CD4-positive, alpha-beta T cell treated with Interleukin-6 for 4 hours (primary cell): ENCODE results near the gene LIMS3.
"Not testable (repeated sequence)": the region's sequence is repeated elsewhere in the genome, so short reads cannot be mapped to it uniquely, and the experiment has no call there.

Source experiments
- DNase-seq: peaks from one replicate; pipeline ENCODE4 v3.0.0-alpha.2; 2020; ENCODE audit warnings: mixed read lengths

Gene LIMS3, protein sequence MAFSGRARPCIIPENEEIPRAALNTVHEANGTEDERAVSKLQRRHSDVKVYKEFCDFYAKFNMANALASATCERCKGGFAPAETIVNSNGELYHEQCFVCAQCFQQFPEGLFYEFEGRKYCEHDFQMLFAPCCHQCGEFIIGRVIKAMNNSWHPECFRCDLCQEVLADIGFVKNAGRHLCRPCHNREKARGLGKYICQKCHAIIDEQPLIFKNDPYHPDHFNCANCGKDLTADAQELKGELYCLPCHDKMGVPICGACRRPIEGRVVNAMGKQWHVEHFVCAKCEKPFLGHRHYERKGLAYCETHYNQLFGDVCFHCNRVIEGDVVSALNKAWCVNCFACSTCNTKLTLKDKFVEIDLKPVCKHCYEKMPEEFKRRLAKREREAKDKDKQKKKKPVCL

DNA sequence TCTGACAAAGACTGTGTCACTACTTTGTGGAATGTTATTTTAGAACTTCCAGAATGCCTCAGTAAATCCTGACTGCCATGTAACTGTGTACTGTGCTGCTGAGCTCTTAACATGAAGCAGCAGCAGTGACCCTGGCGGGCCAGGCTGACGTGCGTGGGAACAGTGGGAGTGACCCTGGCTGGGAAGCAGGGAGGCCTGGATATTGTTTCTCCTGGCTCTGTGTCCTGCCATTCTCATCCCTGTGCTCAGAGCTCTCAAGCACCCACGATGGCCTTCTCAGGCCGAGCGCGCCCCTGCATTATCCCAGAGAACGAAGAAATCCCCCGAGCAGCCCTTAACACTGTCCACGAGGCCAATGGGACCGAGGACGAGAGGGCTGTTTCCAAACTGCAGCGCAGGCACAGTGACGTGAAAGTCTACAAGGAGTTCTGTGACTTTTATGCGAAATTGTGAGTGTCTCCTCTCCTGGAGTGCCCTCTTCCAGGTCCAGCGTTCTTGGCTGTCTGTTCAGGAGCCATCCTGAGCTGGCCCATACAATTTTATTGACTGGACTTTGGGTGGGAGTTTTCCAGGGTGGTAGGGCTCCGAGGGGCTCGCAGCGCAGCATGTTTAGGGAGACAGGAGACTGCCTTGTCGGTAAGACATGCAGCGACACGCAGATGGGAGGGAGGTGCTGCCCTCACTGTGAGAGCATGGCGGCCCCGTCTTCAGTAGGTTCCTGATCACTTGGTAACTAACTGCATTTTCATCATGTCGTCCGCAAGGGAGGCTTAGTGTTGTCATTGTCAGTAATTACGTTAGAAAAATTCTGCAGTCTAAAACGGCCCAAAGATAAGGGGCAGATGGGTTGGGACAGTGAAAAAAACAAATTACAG, at the start of gene LIMS3:
LIMS3 (plus strand) TSS at position 227 of the 875 bp plus-strand sequence; CDS start at position 268, 41 bp downstream.
- DNase-seq, result not testable (repeated sequence)

GRCh38 chr2:109871129-109871751, 27.2 kb upstream of the LIMS3 start:
- DNase-seq, result not testable (repeated sequence)

- not testable (repeated sequence) for DNase-seq
Observed at GRCh38 chr2:109876625-109877024, 21.9 kb upstream of the LIMS3 start.

- DNase-seq, result not testable (repeated sequence)
Observed at GRCh38 chr2:109882112-109882511, 16.4 kb upstream of the LIMS3 start.

DNA sequence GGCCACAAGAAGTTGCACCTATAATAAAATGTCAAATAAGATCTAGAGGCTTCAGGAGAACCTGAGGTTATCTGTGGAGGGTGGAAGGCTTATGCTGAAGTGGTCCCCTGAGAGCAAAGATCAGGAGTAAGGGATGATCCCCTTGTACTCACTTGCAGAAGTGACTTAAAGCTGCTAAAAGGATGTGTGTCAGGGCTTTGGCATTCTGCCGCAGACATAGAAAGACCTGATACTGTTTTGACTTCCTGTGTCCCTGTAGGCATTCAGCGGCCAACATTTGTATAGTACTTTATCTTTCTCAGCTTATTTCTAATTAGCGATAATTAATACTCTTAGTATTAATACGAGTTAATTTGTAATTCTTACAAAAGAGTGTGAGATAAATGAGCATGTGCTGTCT, 10.1 kb upstream of the LIMS3 start:
- DNase-seq, result not testable (repeated sequence)

GRCh38 chr2:109889909-109890308, 8.6 kb upstream of the LIMS3 start:
- DNase-seq, result not testable (repeated sequence)

GRCh38 chr2:109891024-109891423, 7.5 kb upstream of the LIMS3 start:
- DNase-seq, result not testable (repeated sequence)

DNA sequence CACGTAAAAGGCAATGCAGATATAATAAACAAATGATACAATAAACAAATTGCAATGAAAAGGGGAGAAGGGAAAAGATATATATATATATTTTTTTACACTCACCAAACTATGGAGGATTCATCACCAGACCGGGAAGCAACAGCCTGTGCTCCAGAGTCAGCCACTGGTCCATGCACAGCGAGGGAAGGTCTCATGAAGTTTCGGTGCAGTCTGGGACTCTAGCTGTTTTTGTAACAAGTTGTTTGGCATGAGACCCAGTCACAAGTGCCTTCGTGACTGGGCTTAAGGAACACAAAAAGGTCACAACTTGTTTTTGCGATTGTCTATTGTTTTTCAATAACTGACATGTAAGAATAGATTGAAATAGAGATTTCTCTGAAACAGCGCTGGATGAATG, 4.8 kb upstream of the LIMS3 start:
- not testable (repeated sequence) for DNase-seq

- not testable (repeated sequence) for DNase-seq
Observed at GRCh38 chr2:109894141-109894540, 4.3 kb upstream of the LIMS3 start.

DNA sequence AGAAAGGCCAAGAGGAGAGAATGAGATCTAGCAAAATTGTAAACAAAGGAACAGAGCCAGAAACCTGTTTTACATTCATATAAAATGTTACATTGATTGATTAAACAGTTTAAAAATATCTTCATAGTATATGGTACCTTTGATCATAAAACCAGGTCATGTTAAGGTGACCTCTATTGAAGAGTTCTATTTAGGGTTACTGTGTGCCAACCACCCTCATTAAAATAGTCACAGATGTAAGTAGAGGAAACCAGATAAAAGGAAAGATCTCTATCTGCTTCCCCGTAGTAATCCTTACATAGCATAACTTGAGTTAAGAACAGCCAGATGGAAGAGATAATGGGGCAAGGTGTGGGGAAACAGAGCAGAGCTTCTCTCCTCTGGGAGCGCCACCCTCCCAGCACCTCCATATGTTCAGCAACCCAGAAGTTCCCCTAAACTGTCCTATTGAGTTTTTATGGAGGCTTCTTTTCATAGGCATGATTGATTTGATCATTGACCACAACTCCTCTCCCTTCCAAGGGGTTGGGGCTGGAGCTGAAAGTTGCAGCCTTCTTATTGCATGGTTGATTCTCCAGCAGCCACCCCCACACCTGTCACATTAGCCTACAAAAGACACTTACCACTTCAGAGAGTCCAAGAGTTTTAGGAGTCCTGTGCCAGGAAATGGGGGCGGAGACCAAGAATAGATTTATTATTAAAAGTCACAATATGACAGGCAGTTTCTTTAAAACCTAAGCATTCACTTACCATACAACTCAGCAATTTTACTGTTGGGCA, 3.2 kb upstream of the LIMS3 start:
- DNase-seq, result not testable (repeated sequence)

GRCh38 chr2:109896212-109896611, 2.3 kb upstream of the LIMS3 start:
- not testable (repeated sequence) for DNase-seq

DNA sequence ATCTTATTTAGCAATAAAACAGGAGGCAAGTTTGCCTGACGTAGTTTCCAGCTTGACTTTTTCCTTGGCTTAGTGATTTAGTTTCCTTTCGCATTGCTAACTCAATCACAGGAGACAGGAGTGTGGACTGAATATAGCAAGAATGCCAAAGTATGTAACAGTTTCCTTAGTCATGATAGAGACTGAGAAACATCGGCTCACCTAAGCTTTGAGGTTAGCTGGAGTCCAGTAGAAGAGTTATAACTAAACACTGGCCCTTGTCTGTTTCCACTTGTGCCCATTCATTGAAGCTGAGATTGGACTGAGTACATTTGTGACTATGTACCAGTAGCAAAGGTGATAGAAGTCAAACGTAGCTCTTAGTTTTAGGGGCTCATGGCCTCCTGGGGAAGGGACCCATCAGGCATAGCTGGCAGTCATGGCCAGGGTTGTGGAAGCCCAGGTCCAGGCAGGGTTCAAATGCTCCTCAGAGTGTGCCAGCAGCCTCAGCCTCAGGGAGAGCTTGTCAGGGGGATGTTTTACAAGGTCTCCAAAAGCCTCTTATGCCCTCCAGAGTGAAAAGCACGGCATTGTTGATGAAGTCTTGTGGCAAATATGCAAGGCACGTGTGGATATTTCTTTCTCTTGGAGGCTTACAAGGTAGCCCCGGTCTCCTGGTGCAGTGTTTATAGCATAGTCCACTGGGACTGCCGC, 573 bp upstream of the LIMS3 start:
- DNase-seq, result not testable (repeated sequence)

- not testable (repeated sequence) for DNase-seq
Observed at GRCh38 chr2:109905796-109906195, 7.3 kb downstream of the LIMS3 start.

GRCh38 chr2:109908626-109909025, 10.1 kb downstream of the LIMS3 start:
- DNase-seq, result not testable (repeated sequence)

GRCh38 chr2:109910789-109911188, 12.3 kb downstream of the LIMS3 start:
- DNase-seq, result not testable (repeated sequence)

DNA sequence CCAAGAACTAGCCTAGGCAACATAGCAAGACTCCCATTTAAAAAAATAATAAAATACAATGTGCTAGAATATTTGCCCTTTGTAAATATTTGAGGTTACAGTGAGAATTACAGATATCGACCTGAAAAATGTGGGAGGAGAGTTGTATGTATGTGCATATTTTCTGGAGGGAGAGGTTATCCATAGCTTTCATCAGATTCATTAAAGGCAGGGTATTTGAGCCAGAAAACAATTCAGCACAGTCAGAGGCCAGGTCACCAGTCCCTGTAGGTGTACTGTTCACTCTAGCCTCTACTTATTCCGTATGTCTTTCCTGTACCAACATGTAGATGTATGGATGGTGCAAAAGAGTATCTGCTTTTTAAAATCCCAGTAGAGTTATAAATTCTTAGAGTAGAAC, 15.4 kb downstream of the LIMS3 start:
- not testable (repeated sequence) for DNase-seq

DNA sequence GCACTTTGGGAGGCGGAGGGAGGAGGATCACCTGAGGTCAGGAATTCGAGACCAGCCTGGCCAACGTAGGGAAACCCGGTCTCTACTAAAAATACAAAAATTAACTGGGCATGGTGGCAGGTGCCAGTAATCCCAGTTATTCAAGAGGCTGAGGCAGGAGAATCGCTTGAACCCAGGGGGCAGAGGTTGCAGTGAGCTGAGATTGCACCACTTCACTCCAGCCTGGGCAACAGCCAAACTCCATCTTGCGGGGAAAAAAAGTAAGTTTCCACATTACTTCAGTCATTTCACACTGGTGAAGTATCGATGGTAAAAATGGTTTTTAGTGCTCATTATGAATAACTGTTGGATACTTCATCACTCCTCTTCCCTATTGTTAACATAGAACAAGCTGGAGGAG, 16.1 kb downstream of the LIMS3 start:
- not testable (repeated sequence) for DNase-seq

- DNase-seq, result not testable (repeated sequence)
Observed at GRCh38 chr2:109915830-109916229, 17.3 kb downstream of the LIMS3 start.

- not testable (repeated sequence) for DNase-seq
Observed at GRCh38 chr2:109920162-109920561, 21.7 kb downstream of the LIMS3 start.

DNA sequence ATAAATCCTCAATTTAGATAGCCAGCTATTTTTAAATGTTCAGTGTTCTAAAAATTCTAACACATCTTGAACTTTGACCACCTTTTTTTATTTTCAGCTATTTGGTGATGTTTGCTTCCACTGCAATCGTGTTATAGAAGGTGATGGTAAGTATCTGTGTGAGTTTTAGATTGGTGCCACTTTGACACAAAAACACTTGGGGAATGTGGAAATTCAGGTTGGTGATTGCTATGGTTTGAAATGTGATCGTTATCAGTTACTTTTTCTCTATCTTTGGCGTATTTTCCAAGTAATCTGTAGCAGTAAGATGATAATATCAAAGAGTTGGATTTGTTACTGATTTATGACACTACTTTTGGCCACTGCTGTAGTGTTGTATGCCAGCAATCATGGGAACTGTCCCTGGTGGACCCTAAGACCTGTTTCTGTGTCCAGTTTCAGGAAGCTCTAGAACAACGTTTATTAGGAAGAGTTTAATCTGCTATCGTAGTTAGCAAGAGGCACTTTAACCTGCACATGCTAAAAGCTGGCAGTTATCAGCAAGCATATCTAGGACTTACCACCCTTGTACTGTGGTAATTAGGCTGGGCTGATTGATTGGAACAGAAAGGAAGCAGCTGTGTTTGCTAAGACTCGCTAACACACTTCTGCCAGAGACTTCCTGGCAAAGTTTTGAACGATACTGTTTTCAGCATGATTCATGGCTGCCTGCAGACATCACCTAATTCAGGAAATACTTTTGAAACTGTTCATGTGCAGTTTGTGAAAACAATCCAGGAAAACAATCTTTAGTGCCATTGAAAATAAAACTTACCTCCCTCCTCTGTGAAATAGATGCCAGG, 23.3 kb downstream of the LIMS3 start:
- not testable (repeated sequence) for DNase-seq

DNA sequence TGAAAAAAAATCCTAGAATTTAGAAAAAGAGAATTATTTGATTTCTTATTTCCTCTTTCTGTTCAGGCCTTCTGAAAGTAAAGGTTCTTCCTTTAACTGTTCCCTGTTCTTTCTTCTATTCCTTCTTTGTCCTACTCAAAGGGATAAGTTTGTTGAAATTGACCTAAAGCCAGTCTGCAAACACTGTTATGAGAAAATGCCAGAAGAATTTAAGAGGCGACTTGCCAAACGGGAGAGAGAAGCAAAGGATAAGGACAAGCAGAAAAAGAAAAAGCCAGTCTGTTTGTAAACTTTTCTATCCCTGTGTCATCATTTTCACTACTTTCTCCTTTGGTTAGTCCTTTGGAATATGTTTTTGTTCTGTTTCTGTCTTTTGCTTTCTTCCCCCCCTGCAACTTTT, 26.0 kb downstream of the LIMS3 start:
- DNase-seq, result not testable (repeated sequence)
